OCI-LY7 (cell line): ENCODE results near the gene ZNF837. TPM values are rescaled to one million over a fixed set of nuclear protein-coding genes. Genes with fewer than 3 reads are reported as not detected.
A peak's percentile ranks its signal among the peaks of the same experiment; 100 is the strongest.
"Not testable (repeated sequence)": the region's sequence is repeated elsewhere in the genome, so short reads cannot be mapped to it uniquely, and the experiment has no call there.

Experiments used
- BruUV-seq: library from RNA; stranded (reverse); fragments of 400-500 nt; replicated peaks from 2 replicates; lab custom pipeline; 2021; lab: Mats Ljungman, UMichigan
- CTCF ChIA-PET: fragments of 300-600 bp; sonication (Branson Sonifier 250); formaldehyde crosslinking; loops from one replicate; lab custom pipeline; 2022; ENCODE audit warnings: antibody characterized with exemption; ENCODE audit not compliant: unreplicated experiment; lab: Charles Lee
- POLR2A ChIA-PET: fragments of 300-600 bp; sonication (Branson Sonifier 250); formaldehyde crosslinking; loops from one replicate; lab custom pipeline; 2022; ENCODE audit warnings: antibody characterized with exemption; lab: Charles Lee
- DNase-seq: peaks from one replicate; pipeline ENCODE4 v3.0.0-alpha.2; 2015; ENCODE audit warnings: low spot score
- H2AFZ ChIP-seq: fragments of 200-600 bp; sonication (generic), shearing (Covaris generic); 2 replicates; pipeline ENCODE4 v1.6.1; 2014; ENCODE audit warnings: mild to moderate bottlenecking, antibody characterized with exemption, low read length, moderate library complexity
- H3K27ac ChIP-seq: fragments of 200-600 bp; sonication (generic); 2 replicates; pipeline ENCODE4 v1.5.1; 2014; ENCODE audit warnings: mixed run types, low read depth, mild to moderate bottlenecking, moderate library complexity, low read length, inconsistent platforms; ENCODE audit not compliant: poor library complexity, severe bottlenecking
- H3K36me3 ChIP-seq: fragments of 200-600 bp; sonication (generic); 2 replicates; pipeline ENCODE4 v1.6.1; 2014; ENCODE audit warnings: mild to moderate bottlenecking, antibody characterized with exemption, low read length, moderate library complexity, mixed read lengths; ENCODE audit not compliant: insufficient read depth
- H3K4me1 ChIP-seq: fragments of 200-600 bp; sonication (generic); 2 replicates; pipeline ENCODE4 v1.5.1; 2014; ENCODE audit warnings: mild to moderate bottlenecking, low read length; ENCODE audit not compliant: insufficient read depth, poor library complexity, severe bottlenecking
- H3K4me2 ChIP-seq: fragments of 200-600 bp; sonication (generic); 2 replicates; pipeline ENCODE4 v1.6.1; 2014; ENCODE audit warnings: mild to moderate bottlenecking, low read length
- H3K4me3 ChIP-seq: fragments of 200-600 bp; sonication (generic); 2 replicates; pipeline ENCODE4 v1.5.1; 2014; ENCODE audit warnings: mild to moderate bottlenecking, low read depth, low read length; ENCODE audit not compliant: poor library complexity, severe bottlenecking
- H3K79me2 ChIP-seq: fragments of 200-600 bp; sonication (generic); 2 replicates; pipeline ENCODE4 v1.6.1; 2016; ENCODE audit warnings: low read depth, mild to moderate bottlenecking, low read length, moderate library complexity, mixed read lengths; ENCODE audit not compliant: insufficient read depth
- H3K9me2 ChIP-seq: fragments of 200-600 bp; sonication (generic); 2 replicates; pipeline ENCODE4 v1.6.1; 2016; ENCODE audit warnings: mild to moderate bottlenecking, low read length, mixed read lengths; ENCODE audit not compliant: insufficient read depth
- H3K9me3 ChIP-seq: fragments of 200-600 bp; sonication (generic); 2 replicates; pipeline ENCODE4 v1.6.1; 2014; ENCODE audit warnings: mild to moderate bottlenecking, mixed run types, low read length, mixed read lengths
- H4K20me1 ChIP-seq: fragments of 200-600 bp; sonication (generic); 2 replicates; pipeline ENCODE4 v1.6.1; 2014; ENCODE audit warnings: mild to moderate bottlenecking, antibody characterized with exemption, low read length, moderate library complexity, mixed read lengths; ENCODE audit not compliant: insufficient read depth
- EZH2phosphoT487 ChIP-seq: fragments of 200-600 bp; sonication (generic); IDR thresholded peaks from 2 replicates; pipeline ENCODE4 v1.6.1; 2018; ENCODE audit warnings: low read depth, borderline replicate concordance, mild to moderate bottlenecking, mixed run types, antibody characterized with exemption, low read length, moderate library complexity, mixed read lengths
- intact Hi-C: fragments of 100-400 bp; cut with micrococcal nuclease; formaldehyde crosslinking; loops from one replicate; pipeline ENCODE4 v1.10.0; 2022; ENCODE audit not compliant: unreplicated experiment
- total RNA-seq, 2 experiments: library from RNA; depleted of rRNA in 1 of 2; stranded (reverse); fragments of >200 nt in 1 of 2; shearing (Covaris generic) in 1 of 2; gene quantifications; 2 replicates each; pipeline ENCODE4 v1.2.3, GENCODE V29; 2014 to 2022
- TF ChIP-seq, protein P1 (sequence below): fragments of 200-600 bp; sonication (generic); conservative IDR thresholded peaks from 2 replicates; pipeline ENCODE4 v1.5.1; 2014; ENCODE audit warnings: mild to moderate bottlenecking, antibody characterized with exemption, low read length, moderate library complexity, mixed read lengths

The ZNF837 gene
- total RNA-seq, 2 experiments from 2014 or later = 3.0 to 5.8 TPM

GRCh38 chr19:58407658-58408151 lies 26.9 kb upstream of the ZNF837 start:
- BruUV-seq = TSS peak; percentile 84

DNA sequence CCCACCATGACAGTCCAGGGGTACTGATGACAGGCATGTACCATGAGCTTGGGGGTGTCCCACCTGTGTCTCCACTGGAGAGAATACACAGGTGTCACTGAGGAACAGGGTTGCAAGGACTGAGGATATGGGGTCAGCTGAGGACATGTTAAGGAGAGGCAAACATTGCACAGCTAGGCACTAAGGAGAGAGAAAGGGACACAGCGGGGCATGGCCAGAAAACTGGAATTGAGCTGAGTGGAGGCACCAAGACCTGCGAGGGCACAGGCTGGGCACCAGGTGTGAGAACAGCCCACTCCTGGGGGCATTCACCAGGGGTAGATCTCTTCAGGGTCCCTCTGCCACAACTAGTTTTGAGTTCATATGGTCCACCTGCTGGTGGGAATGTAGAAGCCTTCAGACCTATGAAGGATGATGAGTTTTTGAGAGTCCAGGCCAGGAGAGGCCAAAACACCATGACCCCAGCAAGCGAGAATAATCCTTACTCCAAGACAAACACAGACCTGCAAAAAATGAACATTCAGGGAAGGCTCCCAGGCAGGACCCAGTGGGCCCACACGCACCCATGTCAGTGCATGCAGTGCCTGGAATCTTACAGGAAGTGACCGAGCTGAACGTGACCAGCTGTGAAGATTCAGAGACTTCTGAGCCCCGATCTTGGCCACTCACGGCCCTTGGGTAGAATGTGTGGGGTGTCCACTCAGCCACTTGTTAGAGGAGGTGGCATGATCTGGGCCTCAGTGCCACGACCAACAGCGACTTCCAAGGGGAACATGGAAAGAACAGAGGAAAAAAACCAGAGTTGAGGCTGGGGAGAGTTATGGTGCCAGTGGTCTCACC lies 26.2 kb upstream of the ZNF837 start:
- H3K27ac ChIP-seq = no peak overlapping the region
- POLR2A ChIA-PET = no interaction called here

More at GRCh38 chr19:58407658-58408151, 26.9 kb upstream of the ZNF837 start:
- CTCF ChIA-PET = no interaction called here
- POLR2A ChIA-PET = no interaction called here
- Histone ChIP-seq H3K9me2 (no peaks in the 10 kb centered on the region), H3K27ac (peak overlapping the region; percentile 47), H3K4me2 (peak overlapping the region; percentile 96), H3K9me3 (no peaks in the 10 kb centered on the region), H4K20me1 (no peaks in the 10 kb centered on the region), H3K4me3 (peak overlapping the region; percentile 83), H3K79me2 (peaks cover 12% of the 10 kb centered on the region; the same call in 1 of the 2 replicates), H3K36me3 (no peaks in the 10 kb centered on the region), H3K4me1 (peaks cover 20% of the 10 kb centered on the region), H2AFZ (peak overlapping the region; percentile 63; the same call in 1 of the 2 replicates)
- intact Hi-C loops = loop anchor here (1.0 to 5.0 kb wide), 4 partner anchors 44 to 225 kb away; partner anchors contain the start of genes ZNF274, ZNF324, ZNF324B and ZSCAN22
- no peak for DNase-seq
- no peak for TF ChIP-seq EZH2phosphoT487
- TF ChIP-seq, protein P1, sequence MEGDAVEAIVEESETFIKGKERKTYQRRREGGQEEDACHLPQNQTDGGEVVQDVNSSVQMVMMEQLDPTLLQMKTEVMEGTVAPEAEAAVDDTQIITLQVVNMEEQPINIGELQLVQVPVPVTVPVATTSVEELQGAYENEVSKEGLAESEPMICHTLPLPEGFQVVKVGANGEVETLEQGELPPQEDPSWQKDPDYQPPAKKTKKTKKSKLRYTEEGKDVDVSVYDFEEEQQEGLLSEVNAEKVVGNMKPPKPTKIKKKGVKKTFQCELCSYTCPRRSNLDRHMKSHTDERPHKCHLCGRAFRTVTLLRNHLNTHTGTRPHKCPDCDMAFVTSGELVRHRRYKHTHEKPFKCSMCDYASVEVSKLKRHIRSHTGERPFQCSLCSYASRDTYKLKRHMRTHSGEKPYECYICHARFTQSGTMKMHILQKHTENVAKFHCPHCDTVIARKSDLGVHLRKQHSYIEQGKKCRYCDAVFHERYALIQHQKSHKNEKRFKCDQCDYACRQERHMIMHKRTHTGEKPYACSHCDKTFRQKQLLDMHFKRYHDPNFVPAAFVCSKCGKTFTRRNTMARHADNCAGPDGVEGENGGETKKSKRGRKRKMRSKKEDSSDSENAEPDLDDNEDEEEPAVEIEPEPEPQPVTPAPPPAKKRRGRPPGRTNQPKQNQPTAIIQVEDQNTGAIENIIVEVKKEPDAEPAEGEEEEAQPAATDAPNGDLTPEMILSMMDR = no peak

DNA sequence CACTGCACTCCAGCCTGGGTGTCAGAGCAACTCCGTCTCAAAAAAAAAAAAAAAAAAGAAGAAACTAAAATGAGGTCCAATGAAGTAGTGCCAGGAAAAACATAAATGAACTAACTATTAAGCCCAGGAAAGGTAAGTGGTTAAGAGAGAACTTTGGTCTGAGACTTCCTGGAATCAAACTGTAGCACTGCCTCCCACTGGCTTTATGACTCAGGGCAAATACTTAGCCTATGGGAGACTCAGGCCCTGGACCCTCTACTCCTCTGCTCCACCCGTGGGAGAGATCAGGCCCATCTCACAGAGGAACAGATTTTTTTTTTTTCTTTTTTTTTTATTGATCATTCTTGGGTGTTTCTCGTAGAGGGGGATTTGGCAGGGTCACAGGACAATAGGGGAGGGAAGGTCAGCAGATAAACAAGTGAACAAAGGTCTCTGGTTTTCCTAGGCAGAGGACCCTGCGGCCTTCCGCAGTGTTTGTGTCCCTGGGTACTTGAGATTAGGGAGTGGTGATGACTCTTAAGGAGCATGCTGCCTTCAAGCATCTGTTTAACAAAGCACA lies 23.2 kb upstream of the ZNF837 start:
- H3K79me2 ChIP-seq, H3K4me3 ChIP-seq, POLR2A ChIA-PET, H3K36me3 ChIP-seq, H2AFZ ChIP-seq, H3K27ac ChIP-seq, H4K20me1 ChIP-seq, DNase-seq, H3K9me3 ChIP-seq, H3K9me2 ChIP-seq, H3K4me2 ChIP-seq, intact Hi-C loops, CTCF ChIA-PET: not testable (repeated sequence)
- H3K4me1 ChIP-seq = peaks cover 21% of the 10 kb centered on the region
- TSS peak; percentile 40 for BruUV-seq

More for the DNA sequence above, 26.2 kb upstream of the ZNF837 start:
- no peaks in the 10 kb centered on the region for H3K36me3 ChIP-seq
- H3K4me3 ChIP-seq = peak overlapping the region; percentile 83
- DNase-seq = peak; percentile 32
- H3K9me2 ChIP-seq = no peaks in the 10 kb centered on the region
- no TSS peak for BruUV-seq
- CTCF ChIA-PET = no interaction called here
- peaks cover 25% of the 10 kb centered on the region for H3K4me1 ChIP-seq
- TF ChIP-seq, protein P1 = peak; percentile 62
- TF ChIP-seq EZH2phosphoT487 = no peak
- no peaks in the 10 kb centered on the region for H4K20me1 ChIP-seq
- H2AFZ ChIP-seq = no peak overlapping the region
- H3K9me3 ChIP-seq = no peaks in the 10 kb centered on the region
- intact Hi-C loops = loop anchor here (5.0 kb wide), 1 partner anchor 80 kb away; the partner anchor contains the start of gene ZSCAN22
- peaks cover 12% of the 10 kb centered on the region; the same call in 1 of the 2 replicates for H3K79me2 ChIP-seq
- H3K4me2 ChIP-seq = peak overlapping the region; percentile 96
